Gastrocnemius medialis (tissue), 4 donors: ENCODE data around the gene MAP3K12.

Source experiments
- CTCF ChIP-seq, 5 experiments: fragments of 450-650 bp in 3 of 5; fragments of 200-600 bp in 2 of 5; sonication (generic) in 2 of 5; IDR thresholded peaks in 4 of 5; conservative IDR thresholded peaks in 1 of 5; 1 replicate in 4 of 5; 2 replicates in 1 of 5; pipeline ENCODE4 v1.5.1; 2016 to 2019; ENCODE audit warnings: antibody characterized with exemption in 5 of 5, mild to moderate bottlenecking in 3 of 5, moderate library complexity in 3 of 5
- POLR2A ChIP-seq, 2 donors: fragments of 450-650 bp; IDR thresholded peaks; one replicate each; pipeline ENCODE4 v1.6.1; 2017; ENCODE audit warnings: antibody characterized with exemption in 2 of 2, mild to moderate bottlenecking in 2 of 2, moderate library complexity in 2 of 2

GRCh38 chr12:53465679-53466078, 33.6 kb downstream of the MAP3K12 start:
- no peak for TF ChIP-seq POLR2A (IDR thresholded peaks at IDR 0.05)
- no peak for TF ChIP-seq CTCF (IDR thresholded peaks at IDR 0.05 in 4 of 5, conservative IDR thresholded peaks at IDR 0.05 in 1 of 5)
